Measurements from ENCODE around the gene AATK.

AATK gene

GRCh38 chr17:81114351-81115093 lies 51.5 kb downstream of the AATK start:
- DNase-seq (ENCODE audit: low spot score) = no peak

DNA sequence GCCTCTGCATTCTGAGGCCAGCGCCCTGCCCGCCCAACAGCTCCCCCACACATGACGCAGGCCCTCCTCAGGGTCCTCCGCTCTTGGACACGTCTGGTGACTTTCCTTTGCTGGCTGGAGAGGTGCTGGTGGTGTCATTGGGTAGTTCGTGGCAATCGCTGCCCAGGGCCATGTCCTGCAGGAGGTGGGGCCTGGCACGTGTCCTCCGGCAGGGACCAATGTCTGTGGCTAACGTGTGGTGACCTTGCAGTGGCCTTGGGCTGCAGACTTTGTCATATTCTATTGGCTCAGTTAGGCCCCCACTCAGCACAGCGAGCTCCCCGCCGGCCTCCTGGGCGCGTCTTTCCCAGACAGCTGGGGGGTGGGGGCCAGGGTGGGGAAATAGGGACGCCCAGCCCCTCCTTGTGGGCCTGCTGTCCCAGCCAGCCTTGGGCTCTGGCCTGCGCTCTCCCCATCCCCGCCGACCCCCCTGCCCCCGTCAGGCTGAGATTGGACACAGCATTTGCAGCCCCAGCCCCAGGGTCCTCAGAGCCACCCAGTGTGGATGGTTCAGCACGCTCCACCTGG lies 52.8 kb downstream of the AATK start:
- DNase-seq (ENCODE audit: low spot score) = no peak

GRCh38 chr17:81112450-81112849 lies 53.6 kb downstream of the AATK start:
- DNase-seq (ENCODE audit: low spot score) = no peak

DNA sequence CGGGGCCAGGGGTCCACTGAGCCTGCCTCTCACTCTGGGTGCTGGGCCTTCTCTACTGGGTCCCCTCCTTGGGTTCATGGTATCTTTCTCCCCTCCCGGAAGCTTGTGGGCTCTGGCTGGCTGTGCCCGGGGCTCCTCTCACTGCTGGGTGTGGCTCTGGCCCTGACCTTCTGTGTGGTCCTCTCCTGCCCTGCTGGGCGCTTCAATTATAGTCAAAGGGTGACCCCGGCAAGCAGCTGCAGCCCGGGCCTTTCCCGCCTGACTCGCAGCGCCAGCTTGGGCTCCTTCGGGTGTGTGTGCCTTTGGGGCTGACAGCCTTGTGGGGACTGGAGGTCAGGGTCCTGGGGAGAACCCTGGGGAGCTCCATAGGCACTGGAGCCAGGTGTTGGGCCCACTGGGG lies 55.0 kb downstream of the AATK start:
- no peak for DNase-seq (ENCODE audit: low spot score)

- DNase-seq (ENCODE audit: low spot score) = no peak
These were observed 55.5 kb downstream of the AATK start for GRCh38 chr17:81110488-81111040.

- no peak for DNase-seq (ENCODE audit: low spot score)
These were observed 56.1 kb downstream of the AATK start for GRCh38 chr17:81109957-81110356.

DNA sequence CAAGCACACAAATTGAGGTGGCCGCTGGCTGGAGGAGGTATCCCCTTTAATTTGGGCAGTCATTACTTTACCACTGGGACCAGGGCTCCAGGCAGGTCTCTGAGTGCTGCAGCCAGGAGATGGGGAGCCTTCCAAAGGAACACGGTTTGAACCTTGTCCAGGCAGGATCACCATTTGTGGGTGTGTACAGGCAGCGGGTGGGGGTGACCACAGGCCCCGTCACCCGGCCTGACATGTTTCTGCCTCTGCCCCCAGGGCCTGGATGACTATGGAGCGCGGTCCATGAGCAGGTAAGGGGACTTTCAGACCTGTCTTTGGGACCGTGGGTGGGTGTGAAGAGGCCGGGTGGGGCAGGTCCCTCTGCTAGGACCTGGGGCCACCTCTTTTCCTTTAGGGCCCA lies 57.8 kb downstream of the AATK start:
- no peak for DNase-seq (ENCODE audit: low spot score)

DNA sequence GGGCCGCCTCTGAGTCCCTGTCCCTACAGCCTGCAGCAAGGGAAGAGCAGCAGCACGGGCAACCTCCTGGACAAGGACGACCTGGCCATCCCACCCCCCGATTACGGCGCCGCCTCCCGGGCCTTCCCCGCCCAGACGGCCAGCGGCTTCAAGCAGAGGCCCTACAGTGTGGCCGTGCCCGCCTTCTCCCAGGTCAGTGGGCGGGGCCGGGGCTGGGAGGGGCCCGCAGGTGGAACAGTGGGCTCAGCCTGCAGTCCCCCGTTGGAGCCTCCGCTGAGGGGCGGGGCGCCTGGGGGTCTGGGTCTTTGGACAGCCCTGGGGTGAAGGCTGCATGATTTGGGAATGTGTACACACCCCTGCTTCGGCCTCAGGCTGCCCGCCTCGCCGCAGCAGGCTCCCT lies 59.3 kb downstream of the AATK start:
- DNase-seq (ENCODE audit: low spot score) = no peak

- DNase-seq (ENCODE audit: low spot score) = no peak
These were observed 62.6 kb downstream of the AATK start for GRCh38 chr17:81103379-81103778.

- DNase-seq (ENCODE audit: low spot score) = no peak
These were observed 63.2 kb downstream of the AATK start for GRCh38 chr17:81102869-81103268.

DNA sequence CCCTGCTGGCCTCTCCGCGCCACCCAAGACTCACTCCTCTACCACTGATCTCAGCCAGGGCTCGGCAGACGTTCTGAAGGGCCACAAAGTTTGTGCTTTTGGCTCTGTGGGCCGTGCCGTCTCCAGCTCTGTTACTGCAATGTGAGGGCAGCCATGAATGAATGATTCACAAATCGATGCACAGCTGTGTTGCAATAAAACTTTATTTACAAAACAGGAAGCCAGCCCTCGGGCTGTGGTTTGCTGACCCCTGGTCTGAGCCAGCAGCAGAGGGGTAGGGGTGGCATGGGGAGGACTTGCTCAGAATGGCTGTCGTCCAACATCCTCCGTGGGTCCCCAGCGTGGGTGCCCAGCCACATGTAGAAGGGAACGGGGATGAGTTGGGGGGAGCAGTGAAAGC lies 63.7 kb downstream of the AATK start:
- no peak for DNase-seq (ENCODE audit: low spot score)

DNA sequence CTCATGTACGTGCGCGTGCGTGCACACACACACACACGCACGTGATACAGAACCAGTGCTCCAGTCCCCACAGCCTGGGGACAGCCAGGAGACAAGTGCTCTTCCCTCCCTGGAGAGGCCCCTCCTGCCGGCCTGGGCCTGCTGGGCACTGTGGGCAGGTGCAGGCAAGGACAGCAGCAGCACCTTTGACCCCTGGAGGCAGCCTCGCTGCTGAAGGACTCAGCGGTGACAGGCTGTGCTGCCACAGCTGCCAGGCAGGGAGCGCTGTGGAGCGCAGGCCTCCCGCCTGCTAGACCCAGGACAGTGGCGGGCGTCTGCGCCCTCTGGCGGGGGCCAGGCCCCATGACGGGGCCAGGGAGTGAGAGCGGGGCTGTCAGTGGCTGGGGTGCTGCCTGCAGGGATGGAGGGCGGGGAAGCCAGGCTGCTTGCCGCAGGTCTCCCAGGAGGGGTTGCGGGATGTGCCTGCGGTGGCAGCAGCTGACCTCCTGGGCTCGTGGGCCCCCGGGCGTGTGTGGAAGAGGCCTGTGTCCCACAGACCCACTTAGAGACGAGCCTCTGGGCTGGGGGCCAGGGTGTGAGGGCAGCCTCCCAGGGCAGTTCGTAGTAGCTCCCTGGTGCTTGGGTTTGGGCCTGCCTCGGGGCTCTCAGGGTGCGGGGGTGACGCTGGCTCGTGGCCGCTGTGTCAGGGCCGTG lies 64.3 kb downstream of the AATK start:
- DNase-seq (ENCODE audit: low spot score) = peak; percentile 86

GRCh38 chr17:81100668-81101067 lies 65.4 kb downstream of the AATK start:
- no peak for DNase-seq (ENCODE audit: low spot score)

- no peak for DNase-seq (ENCODE audit: low spot score)
These were observed 66.1 kb downstream of the AATK start for GRCh38 chr17:81099888-81100287.

GRCh38 chr17:81097943-81098308 lies 68.1 kb downstream of the AATK start:
- peak; percentile 71 for DNase-seq (ENCODE audit: low spot score)

DNA sequence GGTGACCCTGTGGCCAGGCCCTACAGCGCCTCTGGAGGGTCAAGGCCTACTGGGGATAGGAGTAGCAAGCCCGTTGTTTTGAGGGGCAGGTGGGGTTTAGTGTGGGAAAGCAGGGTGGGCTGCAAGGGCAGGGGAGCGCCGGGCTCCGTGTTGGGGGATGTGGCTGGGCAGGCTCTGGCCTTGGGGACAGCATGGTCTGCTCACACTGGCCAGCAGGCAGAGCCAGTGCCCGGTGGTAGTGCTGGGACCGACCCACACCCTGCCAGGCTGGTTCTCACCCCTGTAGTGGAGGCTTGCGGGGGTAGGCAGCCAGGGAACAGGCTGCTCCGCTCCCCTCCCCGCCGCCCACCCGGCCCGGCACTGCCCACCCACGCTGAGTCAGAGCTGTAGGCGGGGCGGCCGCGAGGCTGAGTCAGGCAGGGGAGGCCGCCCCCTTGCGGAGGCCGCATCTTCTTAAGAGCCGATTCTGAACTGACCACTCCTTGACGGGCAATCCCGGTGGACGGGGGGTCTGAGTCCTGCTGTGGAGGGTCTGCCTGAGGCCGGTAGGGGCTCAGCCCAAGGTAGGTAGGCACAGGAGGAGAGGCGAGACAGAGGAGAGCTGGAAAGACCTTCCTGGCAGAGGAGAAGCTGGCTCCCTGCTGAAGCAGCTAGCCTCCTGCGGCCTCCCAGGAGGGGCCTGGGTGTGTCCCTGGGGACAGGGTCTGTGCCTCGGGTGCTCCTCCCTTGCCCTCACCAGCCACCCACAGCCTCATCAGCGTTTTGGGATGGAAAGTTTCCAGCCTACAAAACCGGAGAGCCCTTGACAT lies 68.7 kb downstream of the AATK start:
- peak; percentile 66 for DNase-seq (ENCODE audit: low spot score)

DNA sequence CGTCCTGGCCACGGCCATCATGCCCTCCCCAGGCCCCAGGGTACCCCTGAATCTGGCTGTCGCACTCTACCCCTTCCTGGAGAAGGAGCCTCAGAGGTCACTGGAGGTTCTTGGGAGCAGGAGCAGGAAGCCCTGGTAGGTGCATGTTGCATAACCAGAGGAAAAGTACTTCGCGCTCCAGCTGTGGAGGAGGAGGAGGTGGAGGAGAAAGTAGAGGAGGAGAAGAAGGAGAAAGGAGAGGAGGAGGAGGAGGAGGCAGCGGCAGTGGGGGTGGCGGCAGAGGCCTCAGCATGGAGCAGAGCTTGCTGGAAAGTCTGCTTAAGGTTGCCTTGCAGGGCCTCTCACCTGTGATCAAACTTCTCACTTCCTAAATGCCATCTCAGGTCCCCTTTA lies 69.3 kb downstream of the AATK start:
- no peak for DNase-seq (ENCODE audit: low spot score)

- DNase-seq (ENCODE audit: low spot score) = peak; percentile 71
These were observed 70.6 kb downstream of the AATK start for GRCh38 chr17:81095383-81095762.

- peak; percentile 100 for DNase-seq (ENCODE audit: low spot score)
These were observed 71.3 kb downstream of the AATK start for GRCh38 chr17:81094509-81095382.

GRCh38 chr17:81093619-81094508 lies 72.2 kb downstream of the AATK start:
- no peak for DNase-seq (ENCODE audit: low spot score)
